HG02884 (cell line): ENCODE measurements around the gene NUDT19.
"Not testable (repeated sequence)": the region's sequence is repeated elsewhere in the genome, so short reads cannot be mapped to it uniquely, and the experiment has no call there.

ENCODE experiments used
- ATAC-seq: cut with Tn5 transposase; IDR thresholded peaks from one replicate; pipeline ENCODE4 v1.9.1; 2021; ENCODE audit warnings: mild to moderate bottlenecking, moderate library complexity; ENCODE audit not compliant: unreplicated experiment

Gene NUDT19

GRCh38 chr19:32704006-32704405 is 12.4 kb downstream of the NUDT19 start:
- not testable (repeated sequence) for ATAC-seq

GRCh38 chr19:32708457-32708856 is 16.8 kb downstream of the NUDT19 start:
- ATAC-seq: no peak

GRCh38 chr19:32709032-32709431 is 17.4 kb downstream of the NUDT19 start:
- ATAC-seq: no peak

DNA sequence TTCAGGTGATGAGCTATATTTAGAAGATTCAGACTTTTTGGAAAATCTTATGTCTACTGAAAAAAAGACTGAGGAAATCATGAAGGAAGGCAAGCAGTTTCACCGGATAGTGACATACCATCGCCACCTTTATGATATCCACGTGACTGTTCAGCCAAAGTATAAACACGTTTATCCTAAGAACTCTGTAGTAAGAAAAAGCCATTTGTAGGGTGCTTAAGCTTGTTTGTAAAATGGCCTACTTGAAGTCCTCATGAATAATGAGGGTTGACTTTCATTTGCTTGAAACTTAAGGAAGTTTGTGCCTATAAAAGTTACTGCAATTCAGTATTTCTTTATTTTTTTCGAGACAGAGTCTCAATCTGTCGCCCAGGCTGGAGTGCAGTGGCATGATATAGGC is 20.1 kb downstream of the NUDT19 start:
- ATAC-seq: no peak

GRCh38 chr19:32716203-32716602 is 24.6 kb downstream of the NUDT19 start:
- not testable (repeated sequence) for ATAC-seq

DNA sequence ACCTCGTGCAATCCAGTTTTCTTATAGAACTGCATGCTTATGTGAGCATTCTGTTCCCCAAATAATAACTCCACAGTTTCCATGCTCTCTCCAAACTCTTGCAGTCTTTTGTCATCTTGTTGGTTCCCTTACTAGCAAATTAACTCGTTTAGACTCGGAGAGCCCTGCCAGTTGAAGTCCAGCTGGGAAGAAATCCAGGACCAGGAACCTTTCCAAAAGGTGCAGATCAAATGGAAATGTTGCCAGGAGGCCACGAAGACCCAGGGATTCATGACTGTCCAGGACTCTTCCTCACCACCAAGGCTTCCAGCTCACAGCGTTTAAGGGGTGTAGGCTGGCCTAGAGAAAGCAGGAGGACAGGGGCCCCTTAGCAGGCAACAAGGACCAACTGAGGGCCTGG is 25.9 kb downstream of the NUDT19 start:
- no peak for ATAC-seq

GRCh38 chr19:32718286-32718685 is 26.7 kb downstream of the NUDT19 start:
- ATAC-seq: no peak

GRCh38 chr19:32719611-32720059 is 28.0 kb downstream of the NUDT19 start, which contains the start of gene TDRD12:
TSS of gene TDRD12 (plus strand) at chr19:32719767. CDS start at chr19:32720073, 306 bp downstream.
- peak; percentile 68 for ATAC-seq

- ATAC-seq: no peak
Observed at GRCh38 chr19:32720216-32720935, 28.8 kb downstream of the NUDT19 start.

DNA sequence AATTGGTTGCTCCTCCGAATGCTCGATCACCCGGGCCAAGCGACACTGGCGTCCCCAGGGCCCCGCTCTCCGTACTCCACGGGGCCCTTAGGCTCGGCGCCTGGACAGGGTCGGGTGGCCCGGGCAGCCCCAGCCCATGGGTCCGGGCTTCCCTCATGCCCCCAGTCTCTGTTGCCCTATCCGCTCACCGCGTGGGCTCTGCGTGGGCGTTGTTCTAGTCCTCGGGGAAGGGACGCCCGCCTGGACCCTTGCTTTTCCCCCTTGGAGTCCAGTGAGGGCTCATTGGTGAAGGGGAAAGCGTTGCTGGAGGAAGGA is 29.3 kb downstream of the NUDT19 start:
- no peak for ATAC-seq

- ATAC-seq: no peak
Observed at GRCh38 chr19:32735936-32736335, 44.3 kb downstream of the NUDT19 start.

GRCh38 chr19:32743021-32743420 is 51.4 kb downstream of the NUDT19 start:
- ATAC-seq: no peak

DNA sequence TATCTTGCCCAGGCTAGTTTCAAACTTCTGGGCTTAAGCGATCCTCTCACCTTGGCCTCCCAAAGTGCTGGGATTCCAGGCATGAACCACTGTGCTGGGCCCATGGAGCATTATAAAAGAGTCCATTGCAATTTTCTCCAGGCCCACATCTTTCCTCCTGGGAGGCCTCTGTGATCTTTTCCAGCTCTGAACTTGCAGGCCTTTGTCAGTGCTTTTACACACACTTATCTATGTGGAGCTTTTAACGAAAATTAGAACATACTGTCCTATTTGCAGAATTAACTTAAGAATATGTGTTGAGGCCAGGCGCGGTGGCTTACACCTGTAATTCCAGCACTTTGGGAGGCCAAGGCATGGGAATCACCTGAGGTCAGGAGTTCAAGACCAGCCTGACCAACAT is 51.8 kb downstream of the NUDT19 start:
- ATAC-seq: no peak

GRCh38 chr19:32744555-32745325 is 53.1 kb downstream of the NUDT19 start:
- no peak for ATAC-seq

- ATAC-seq: not testable (repeated sequence)
Observed at GRCh38 chr19:32745594-32746251, 54.1 kb downstream of the NUDT19 start.

GRCh38 chr19:32746631-32747196 is 55.1 kb downstream of the NUDT19 start:
- not testable (repeated sequence) for ATAC-seq

GRCh38 chr19:32748497-32748896 is 56.9 kb downstream of the NUDT19 start:
- ATAC-seq: no peak

DNA sequence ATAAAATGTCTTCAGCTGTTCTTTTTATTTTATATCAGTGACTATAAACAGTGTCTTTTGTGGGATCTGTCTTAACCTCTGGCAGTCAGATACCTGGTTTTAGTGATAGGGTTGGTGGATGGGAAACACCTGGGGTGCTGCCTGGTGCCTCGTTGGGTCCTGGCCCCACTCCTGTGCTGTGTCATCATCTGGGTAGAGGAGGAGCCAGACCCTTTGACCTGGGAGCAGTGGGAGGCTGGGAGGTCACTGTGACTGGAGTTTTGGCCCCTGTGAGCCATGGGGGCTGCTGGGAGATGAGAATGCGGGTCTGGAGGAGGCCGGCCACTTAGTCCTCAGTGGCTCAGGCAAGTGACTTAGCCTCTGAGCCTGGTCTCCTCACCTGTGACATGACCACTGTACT is 57.3 kb downstream of the NUDT19 start:
- no peak for ATAC-seq

GRCh38 chr19:32749361-32749760 is 57.7 kb downstream of the NUDT19 start:
- no peak for ATAC-seq

- no peak for ATAC-seq
Observed at GRCh38 chr19:32750441-32751055, 58.9 kb downstream of the NUDT19 start.

GRCh38 chr19:32751066-32751465 is 59.4 kb downstream of the NUDT19 start:
- no peak for ATAC-seq
